Subcutaneous adipose tissue (tissue), 4 donors: ENCODE results near the gene SSTR3. TPM values are rescaled to one million over a fixed set of nuclear protein-coding genes. Genes with fewer than 3 reads are reported as not detected.

Experiments used
- CTCF ChIP-seq: fragments of 450-650 bp; IDR thresholded peaks from one replicate; pipeline ENCODE4 v1.5.1; 2016; ENCODE audit warnings: low read depth, mild to moderate bottlenecking, control low read depth, antibody characterized with exemption, moderate library complexity
- total RNA-seq, 4 donors: library from RNA; depleted of rRNA; stranded (reverse); fragments of >200 nt; gene quantifications; one replicate each; pipeline ENCODE4 v1.1.0, GENCODE V29; 2016

The SSTR3 gene
- total RNA-seq, 4 donors from 2014 or later: not detected

DNA sequence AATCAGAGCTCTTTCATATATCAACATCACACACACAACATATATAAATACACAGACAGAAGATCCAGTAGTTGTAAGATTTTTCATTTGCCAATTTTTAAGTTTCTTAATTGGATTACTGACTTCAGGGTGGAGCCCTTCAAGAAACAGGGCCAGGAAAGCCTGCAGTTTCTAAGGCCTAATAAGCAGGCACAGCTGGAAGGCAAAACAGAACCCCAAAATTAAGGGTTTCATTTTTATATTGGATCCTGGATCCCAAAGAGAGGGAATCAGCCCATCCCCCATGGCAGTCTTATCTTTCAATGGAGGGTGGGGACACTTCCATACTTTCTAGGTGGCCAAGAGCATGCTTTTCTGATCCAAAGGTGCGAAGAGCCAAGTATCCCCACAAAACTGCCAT, 19.5 kb downstream of the SSTR3 start:
- no peak for TF ChIP-seq CTCF

- TF ChIP-seq CTCF: no peak
Observed at GRCh38 chr22:37192204-37192603, 20.1 kb downstream of the SSTR3 start.

DNA sequence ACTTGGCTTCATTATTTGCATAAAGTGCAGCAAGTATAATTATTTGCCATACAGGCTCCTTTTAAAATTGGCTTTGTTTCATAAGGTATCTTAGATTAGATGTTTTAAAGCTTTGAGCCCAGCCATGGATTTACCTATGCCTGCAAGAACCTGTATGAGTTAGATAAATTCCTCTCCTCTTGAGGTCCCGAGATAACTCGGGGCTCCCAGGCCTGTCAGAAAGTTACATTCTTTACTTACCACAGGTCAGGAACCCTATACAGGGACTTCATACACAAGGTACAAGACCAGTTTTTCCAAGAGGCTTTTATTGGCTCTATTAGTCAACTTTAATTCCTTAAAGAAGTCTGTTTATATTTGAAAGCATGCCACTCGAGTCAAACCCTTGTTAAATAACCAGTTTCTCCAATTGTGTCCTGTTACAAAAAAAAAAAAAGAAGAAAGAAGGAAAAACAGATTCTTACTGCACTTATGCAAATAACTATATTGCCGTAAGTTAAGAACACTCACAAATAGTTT, 22.0 kb downstream of the SSTR3 start:
- TF ChIP-seq CTCF: no peak

DNA sequence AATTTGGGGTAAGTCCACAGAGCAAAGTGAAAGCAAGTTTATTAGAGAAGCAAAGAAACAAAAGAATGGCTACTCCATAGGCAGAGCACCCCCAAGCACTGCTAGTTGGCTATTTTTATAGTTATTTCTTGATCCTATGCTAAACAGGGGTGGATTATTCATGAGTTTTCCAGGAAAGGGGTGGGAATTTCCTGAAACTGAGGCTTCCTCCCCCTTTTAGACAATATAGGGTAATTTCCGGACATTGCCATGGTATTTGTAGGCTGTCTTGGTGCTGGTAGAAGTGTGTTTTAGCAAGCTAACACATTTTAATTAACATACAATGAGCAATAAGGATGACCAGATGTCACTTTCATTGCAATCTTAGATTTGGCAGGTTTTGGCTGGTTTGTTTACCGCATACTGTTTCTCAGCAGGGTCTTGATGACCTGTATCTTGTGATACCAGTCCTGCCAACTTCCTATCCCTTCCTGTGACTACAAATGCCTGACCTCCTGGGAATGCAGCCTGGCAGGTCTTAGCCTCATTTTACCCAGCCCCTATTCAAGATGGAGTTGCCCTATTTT, 23.3 kb downstream of the SSTR3 start:
- TF ChIP-seq CTCF: no peak

GRCh38 chr22:37187891-37188761, 24.2 kb downstream of the SSTR3 start, which contains the start of gene C1QTNF6:
C1QTNF6 (minus strand) TSS chr22:37188247; CDS start chr22:37188213, 34 bp downstream.
- no peak for TF ChIP-seq CTCF

GRCh38 chr22:37187552-37187890, 24.8 kb downstream of the SSTR3 start:
- no peak for TF ChIP-seq CTCF

DNA sequence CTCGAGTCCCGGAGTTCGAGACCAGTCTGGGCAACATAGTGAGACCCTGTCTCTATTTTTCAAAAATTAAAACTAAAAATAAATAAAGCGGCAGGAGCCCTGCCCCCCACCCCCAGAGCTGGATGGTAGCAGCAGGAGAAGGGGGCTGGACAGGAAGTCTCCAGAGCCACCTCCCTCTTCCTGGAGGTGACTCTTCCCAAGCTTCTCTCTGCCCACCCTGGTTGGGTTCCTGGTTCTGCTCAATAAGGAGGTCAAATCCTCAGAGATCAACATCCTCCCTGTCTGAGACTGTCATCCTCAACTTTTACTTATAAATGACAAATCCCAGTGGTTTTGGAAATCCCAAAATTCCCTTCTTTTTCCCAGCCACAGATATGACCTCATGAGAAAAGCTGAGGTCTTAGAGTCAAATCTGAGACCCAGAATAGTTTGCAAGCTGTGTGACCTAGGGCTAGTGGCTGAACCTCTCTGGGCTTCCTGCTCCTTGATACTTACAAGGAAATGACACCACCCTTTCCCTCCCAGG, 25.2 kb downstream of the SSTR3 start:
- TF ChIP-seq CTCF: no peak
